OCI-LY3 (cell line): Measurements from ENCODE around the gene GFER.
"Not testable (repeated sequence)": the region's sequence is repeated elsewhere in the genome, so short reads cannot be mapped to it uniquely, and the experiment has no call there.

Experiments used
- CTCF ChIP-seq: fragments of 200-600, 300-600 bp; sonication (generic); IDR thresholded peaks from 2 replicates; pipeline ENCODE4 v1.5.1; 2014; ENCODE audit warnings: antibody characterized with exemption, low read length, low read depth
- EZH2phosphoT487 ChIP-seq: fragments of 200-600 bp; shearing (Covaris generic); IDR thresholded peaks from 2 replicates; pipeline ENCODE4 v1.6.1; 2018; ENCODE audit warnings: antibody characterized with exemption, mixed run types, low read depth

DNA sequence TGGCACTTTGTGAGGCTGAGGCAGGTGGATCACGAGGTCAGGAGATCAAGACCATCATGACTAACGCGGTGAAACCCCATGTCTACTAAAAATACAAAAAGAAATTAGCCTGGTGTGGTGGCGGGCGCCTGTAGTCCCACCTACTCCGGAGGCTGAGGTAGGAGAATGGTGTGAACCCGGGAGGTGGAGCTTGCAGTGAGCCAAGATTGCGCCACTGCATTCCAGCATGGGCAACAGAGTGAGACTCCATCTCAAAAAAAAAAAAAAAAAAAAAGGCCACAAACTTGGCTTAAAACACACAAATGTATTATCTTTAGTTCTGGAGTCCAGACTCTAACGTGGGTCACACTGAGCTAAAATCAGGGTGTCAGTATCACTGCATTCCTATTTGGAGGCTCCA lies 27.7 kb downstream of the GFER start:
- not testable (repeated sequence) for TF ChIP-seq CTCF, EZH2phosphoT487
